Stimulated activated effector memory CD8-positive, alpha-beta T cell treated with anti-CD3 and anti-CD28 coated beads, Interleukin-12 subunit alpha, Interleukin-12 subunit beta, amount 100 ng/mL, for 72 hours (primary cell): Measurements from ENCODE around the gene ZDHHC11B.
A peak's percentile ranks its signal among the peaks of the same experiment; 100 is the strongest.
"Not testable (repeated sequence)": the region's sequence is repeated elsewhere in the genome, so short reads cannot be mapped to it uniquely, and the experiment has no call there.

ENCODE experiments used
- ATAC-seq: fragments of 150-1000 bp; cut with Tn5 transposase; 2 replicates; pipeline ENCODE4 v1.10.0; 2021
- DNase-seq, 2 donors: peaks; one replicate each; pipeline ENCODE4 v3.0.0; 2021 to 2022; ENCODE audit warnings: low spot score in 2 of 2
- H3K27ac Mint-ChIP-seq: one replicate; pipeline ENCODE4 v1.8.0; 2022; ENCODE audit warnings: mild to moderate bottlenecking, mixed read lengths
- H3K36me3 Mint-ChIP-seq: one replicate; pipeline ENCODE4 v1.8.0; 2022; ENCODE audit warnings: mild to moderate bottlenecking, mixed read lengths
- H3K4me1 Mint-ChIP-seq: one replicate; pipeline ENCODE4 v1.8.0; 2022; ENCODE audit warnings: mixed read lengths
- H3K4me3 Mint-ChIP-seq: one replicate; pipeline ENCODE4 v1.8.0; 2022; ENCODE audit warnings: mild to moderate bottlenecking, mixed read lengths
- H3K9me3 Mint-ChIP-seq: one replicate; pipeline ENCODE4 v1.8.0; 2022; ENCODE audit warnings: mixed read lengths

Gene ZDHHC11B

DNA sequence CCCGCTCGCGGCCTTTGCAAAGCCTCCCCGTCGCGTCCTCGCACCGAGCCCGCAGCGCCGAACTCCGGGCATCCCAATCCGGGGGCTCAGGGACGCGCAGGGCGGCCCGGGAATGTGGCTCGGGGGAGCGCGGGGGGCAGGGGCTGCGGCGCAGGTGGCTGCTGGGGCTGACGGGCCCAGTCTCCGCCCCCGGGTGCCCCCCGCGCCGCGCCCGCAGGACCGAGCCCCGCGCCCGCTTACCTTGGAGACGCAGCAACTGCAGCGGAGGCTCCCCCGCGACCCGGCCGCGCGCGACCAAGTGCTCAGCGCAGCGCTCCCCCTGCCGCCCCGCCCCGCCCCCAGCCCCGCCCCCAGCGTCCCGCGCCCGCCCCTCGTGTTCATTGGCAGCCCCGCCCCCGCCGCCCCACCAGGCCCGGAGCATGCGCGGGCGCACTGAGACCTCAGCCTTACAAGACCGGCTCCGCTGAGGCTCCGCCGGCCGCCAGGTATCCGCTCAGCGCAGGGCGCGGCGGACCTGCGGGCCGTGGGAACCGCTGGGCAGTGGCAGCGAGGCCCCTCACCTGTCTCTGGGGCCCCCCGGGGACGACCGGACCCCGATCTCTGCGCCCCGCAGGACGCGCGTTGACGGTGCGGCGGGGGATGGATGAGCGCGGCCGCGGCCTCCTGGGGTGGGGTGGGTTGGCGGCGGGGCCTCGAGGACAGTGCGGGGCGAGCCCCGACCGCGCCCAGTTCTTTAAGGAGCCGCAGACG is at the start of gene ZDHHC11B:
Gene ZDHHC11B (minus strand): TSS at position 302 of the 750 bp plus-strand sequence. CDS start 17,810 bp downstream, outside the sequence.
- H3K4me1 Mint-ChIP-seq, H3K9me3 Mint-ChIP-seq, H3K27ac Mint-ChIP-seq: not testable (repeated sequence)

DNA sequence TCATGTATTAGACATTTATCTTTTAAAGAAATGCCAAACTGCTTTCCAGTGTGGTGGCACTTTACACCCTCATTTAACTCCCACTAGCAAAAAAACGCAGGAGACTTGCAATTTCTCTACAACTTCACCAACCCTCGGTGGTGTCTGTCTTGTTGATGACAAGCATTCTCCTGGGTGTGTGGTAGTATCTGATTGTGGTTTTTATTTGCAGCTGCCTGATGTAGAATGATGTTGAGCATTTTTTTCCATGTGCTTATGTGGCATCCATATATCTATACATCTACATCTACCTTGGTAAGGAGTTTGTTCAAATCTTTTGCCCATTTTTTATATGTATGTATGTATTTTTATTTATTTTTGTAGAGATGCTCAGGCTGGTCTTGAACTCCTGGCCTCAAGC is 49.5 kb upstream of the ZDHHC11B start:
- H3K36me3 Mint-ChIP-seq, H3K27ac Mint-ChIP-seq, H3K4me1 Mint-ChIP-seq, ATAC-seq, H3K4me3 Mint-ChIP-seq, H3K9me3 Mint-ChIP-seq: not testable (repeated sequence)
- peak in 1 of 2 donors; percentile 8 for DNase-seq

More for the DNA sequence above, at the start of gene ZDHHC11B:
- H3K4me3 Mint-ChIP-seq = peak within 1 kb of the TSS; percentile 68
- H3K36me3 Mint-ChIP-seq = not testable (repeated sequence)
- peak; percentile 83 for ATAC-seq
- peak; percentile 79 to 91 for DNase-seq

DNA sequence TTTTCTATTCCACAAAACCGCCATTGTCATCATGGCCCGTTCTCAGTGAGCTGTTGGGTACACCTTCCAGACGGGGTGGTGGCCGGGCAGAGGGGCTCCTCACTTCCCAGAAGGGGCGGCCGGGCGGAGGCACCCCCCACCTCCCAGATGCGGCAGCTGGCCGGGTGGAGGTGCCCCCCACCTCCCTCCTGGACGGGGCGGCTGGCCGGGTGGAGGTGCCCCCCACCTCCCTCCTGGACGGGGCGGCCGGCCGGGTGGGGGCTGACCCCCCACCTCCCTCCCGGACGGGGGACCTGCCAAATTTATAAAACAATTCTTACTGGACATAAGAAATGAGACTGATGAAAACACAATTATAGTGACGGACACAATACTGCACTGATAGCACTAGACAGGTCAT is 43.7 kb upstream of the ZDHHC11B start:
- not testable (repeated sequence) for H3K36me3 Mint-ChIP-seq, H3K27ac Mint-ChIP-seq, H3K9me3 Mint-ChIP-seq, H3K4me1 Mint-ChIP-seq, ATAC-seq, H3K4me3 Mint-ChIP-seq
- DNase-seq = peak in 1 of 2 donors; percentile 2

GRCh38 chr5:825544-825943 is 41.0 kb upstream of the ZDHHC11B start:
- not testable (repeated sequence) for H3K9me3 Mint-ChIP-seq, H3K4me1 Mint-ChIP-seq, H3K4me3 Mint-ChIP-seq, H3K36me3 Mint-ChIP-seq, H3K27ac Mint-ChIP-seq, DNase-seq
- ATAC-seq = peak; percentile 40

DNA sequence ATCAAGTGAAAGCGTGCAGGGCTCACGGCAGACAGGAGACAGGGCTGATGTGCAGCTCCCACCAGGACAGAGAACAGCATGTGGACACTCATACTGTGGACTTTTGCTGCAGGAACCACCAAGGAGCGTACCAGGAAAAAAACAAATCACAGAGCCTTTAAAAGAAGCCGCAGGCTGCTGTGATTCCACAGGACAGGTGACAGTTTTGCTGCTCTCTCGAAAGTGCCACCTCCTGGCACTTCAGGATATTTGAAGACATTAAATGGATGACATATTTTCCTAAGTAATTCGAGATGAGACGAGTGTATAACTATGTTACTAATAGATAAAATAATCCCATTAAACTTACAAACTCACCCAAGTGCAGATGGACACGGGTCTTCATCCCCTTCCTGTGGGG is 37.0 kb upstream of the ZDHHC11B start:
- Mint-ChIP-seq H3K9me3 (no peaks in the 10 kb centered on the region), H3K4me3 (no peak overlapping the region), H3K4me1 (no peaks in the 10 kb centered on the region), H3K27ac (no peak overlapping the region), H3K36me3 (no peaks in the 10 kb centered on the region)
- DNase-seq (no peak), ATAC-seq (no peak)

DNA sequence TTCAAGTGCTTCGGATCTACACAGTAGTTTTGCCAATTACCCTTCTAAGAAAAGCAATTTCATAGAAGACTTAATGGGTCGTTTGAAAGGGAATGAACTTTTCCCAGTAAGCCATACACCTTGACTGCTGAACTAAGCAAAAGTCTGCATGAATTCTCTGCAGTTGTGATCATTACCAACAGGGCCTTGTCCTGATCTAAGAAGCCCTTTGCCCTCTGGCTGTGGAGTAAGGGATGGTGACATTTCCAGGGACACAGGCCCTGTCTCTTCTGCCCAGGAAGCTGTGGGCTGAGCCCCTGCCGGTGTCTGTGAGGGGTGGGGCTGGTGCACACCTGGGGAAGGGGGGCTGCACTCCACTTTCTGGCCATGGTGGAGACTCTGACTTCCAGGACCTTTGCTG is 35.7 kb upstream of the ZDHHC11B start:
- ATAC-seq = no peak
- Mint-ChIP-seq H3K4me3 (no peak overlapping the region), H3K4me1 (no peaks in the 10 kb centered on the region), H3K36me3 (no peaks in the 10 kb centered on the region), H3K9me3 (no peaks in the 10 kb centered on the region), H3K27ac (no peak overlapping the region)
- DNase-seq = no peak

DNA sequence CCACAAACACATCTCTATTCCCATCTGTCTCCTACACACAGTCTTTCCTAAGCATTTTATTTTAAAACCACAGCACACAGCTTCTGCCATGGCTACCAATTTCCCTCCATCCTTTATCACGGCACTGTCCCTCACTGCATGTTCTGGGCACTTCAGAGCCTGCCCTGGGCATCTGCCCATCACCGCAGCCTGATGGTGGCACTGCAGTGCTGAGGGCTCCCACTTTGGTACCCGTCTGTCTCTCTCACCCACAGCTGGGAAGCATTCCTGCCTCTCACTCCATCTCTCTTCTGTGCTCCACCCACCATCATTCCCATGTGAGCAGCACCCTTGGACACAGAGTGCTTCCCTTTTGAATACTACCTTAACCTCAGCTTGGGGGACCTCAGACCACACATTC is 34.5 kb upstream of the ZDHHC11B start:
- H3K4me3 Mint-ChIP-seq = no peak overlapping the region
- H3K9me3 Mint-ChIP-seq = no peaks in the 10 kb centered on the region
- H3K36me3 Mint-ChIP-seq = no peaks in the 10 kb centered on the region
- no peak overlapping the region for H3K27ac Mint-ChIP-seq
- no peaks in the 10 kb centered on the region for H3K4me1 Mint-ChIP-seq
- ATAC-seq (no peak), DNase-seq (no peak)

GRCh38 chr5:816176-816575 is 31.6 kb upstream of the ZDHHC11B start:
- ATAC-seq (no peak), DNase-seq (no peak)
- Mint-ChIP-seq H3K4me3 (no peak overlapping the region), H3K4me1 (no peaks in the 10 kb centered on the region), H3K9me3 (no peaks in the 10 kb centered on the region), H3K27ac (no peak overlapping the region), H3K36me3 (no peaks in the 10 kb centered on the region)

GRCh38 chr5:815449-815848 is 30.9 kb upstream of the ZDHHC11B start:
- H3K36me3 Mint-ChIP-seq = no peaks in the 10 kb centered on the region
- no peaks in the 10 kb centered on the region for H3K9me3 Mint-ChIP-seq
- ATAC-seq (no peak), DNase-seq (no peak)
- no peak overlapping the region for H3K4me3 Mint-ChIP-seq
- H3K27ac Mint-ChIP-seq = no peak overlapping the region
- no peaks in the 10 kb centered on the region for H3K4me1 Mint-ChIP-seq

DNA sequence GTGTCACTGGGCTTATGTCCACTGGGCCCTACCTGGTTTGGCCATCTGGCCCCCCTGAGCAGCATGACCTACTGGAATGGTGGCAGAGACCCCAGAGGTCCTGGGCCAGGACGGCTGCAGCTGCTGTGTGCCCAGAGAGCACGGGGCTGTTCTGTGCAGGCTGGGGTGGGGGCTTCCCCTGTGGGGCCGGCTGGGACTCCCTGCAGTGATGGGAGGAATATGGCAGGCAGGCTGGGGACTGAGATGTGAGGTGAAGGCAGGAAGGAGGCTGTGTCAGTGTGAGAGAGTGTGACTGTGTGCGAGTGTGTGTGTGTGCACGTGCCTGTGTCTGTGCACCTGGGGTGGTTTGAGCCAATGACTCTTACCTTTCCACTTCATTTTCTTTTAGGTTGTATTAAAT is 29.0 kb upstream of the ZDHHC11B start:
- not testable (repeated sequence) for H3K9me3 Mint-ChIP-seq, DNase-seq, H3K27ac Mint-ChIP-seq, H3K4me1 Mint-ChIP-seq, H3K4me3 Mint-ChIP-seq, H3K36me3 Mint-ChIP-seq
- peak; percentile 43 for ATAC-seq

DNA sequence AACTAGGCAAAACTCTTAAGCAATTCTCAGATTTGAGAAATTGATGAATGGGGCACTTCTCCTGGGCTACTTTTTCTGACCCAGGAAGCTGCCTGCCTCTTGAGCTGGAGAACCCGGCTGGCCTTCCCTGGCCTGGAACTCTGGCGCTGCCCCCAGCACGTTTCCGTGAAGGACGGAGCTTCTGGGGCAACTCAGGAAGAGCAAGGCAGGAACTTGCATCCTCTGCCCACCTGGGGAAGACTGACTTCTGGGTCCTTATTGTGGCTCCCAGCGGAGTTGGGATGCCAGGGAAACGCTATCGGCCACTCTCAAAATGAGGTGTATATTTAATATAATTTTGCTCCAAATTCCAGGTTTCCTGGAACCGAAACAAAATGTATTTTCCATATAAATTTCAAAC is 26.9 kb upstream of the ZDHHC11B start:
- not testable (repeated sequence) for H3K36me3 Mint-ChIP-seq, H3K4me3 Mint-ChIP-seq, ATAC-seq, H3K9me3 Mint-ChIP-seq, H3K4me1 Mint-ChIP-seq, H3K27ac Mint-ChIP-seq, DNase-seq

DNA sequence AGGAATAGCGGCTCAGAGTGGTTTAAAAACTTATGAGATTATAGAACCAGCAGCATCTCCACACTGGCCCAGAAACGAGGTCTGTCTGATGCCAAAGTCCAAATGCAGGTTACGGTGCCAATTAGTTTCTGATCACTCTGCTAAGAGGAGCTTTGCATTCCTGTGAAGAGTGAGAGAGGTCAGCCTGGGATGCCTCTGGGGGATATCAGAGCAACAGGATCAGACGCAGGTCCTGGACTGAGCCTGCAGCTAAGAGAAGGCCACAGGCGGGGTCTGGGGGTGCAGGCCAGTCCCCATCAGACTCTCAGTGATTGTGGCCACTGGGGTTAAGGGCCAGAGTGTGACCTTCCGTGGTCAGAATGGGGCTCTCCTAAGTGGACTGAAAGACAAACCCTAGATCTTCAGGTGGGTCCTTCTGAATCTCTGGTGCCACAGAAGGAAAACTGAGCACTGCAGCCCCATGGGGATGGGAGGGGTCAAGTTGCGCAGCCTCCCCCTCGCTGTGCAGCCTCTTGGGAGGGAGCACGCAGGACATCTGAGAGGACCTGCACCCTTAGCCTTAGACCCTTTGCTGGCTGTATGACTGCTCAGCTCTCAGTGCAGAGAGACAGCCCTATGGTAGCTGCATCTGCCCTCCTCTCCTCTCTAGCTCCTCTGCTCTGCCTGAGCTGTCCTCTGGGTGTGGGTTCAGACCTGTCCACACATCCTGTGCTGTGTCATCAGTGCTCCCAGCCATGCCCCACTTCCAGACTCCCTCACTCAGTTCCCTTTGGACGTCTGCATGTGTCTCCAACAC is 23.4 kb upstream of the ZDHHC11B start:
- peaks cover 10% of the 10 kb centered on the region for H3K9me3 Mint-ChIP-seq
- not testable (repeated sequence) for H3K36me3 Mint-ChIP-seq, H3K27ac Mint-ChIP-seq, H3K4me1 Mint-ChIP-seq, H3K4me3 Mint-ChIP-seq, DNase-seq
- peak; percentile 49 for ATAC-seq

DNA sequence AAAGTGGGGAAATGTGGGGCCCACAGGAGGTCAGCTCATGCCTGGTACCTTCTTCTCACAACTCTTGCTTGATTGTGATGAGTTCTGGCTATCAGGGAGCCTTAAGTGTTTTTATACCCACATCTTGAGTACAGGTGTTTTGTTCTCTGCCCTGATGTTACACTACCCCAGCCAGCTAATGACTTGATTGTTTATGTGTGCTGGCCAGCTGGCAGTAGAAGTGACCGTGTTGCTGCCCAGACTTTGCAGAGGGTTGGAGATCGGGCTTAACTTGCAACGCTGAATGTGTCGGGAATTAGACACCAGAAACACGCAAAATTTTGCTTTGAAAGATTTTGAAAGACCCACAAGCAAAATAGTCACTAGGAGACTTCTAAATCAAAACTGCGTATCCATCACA is 16.9 kb upstream of the ZDHHC11B start:
- H3K9me3 Mint-ChIP-seq = peaks cover 10% of the 10 kb centered on the region
- ATAC-seq = no peak
- DNase-seq = no peak
- no peaks in the 10 kb centered on the region for H3K36me3 Mint-ChIP-seq
- H3K27ac Mint-ChIP-seq = no peak overlapping the region
- H3K4me3 Mint-ChIP-seq = no peak overlapping the region
- no peaks in the 10 kb centered on the region for H3K4me1 Mint-ChIP-seq

DNA sequence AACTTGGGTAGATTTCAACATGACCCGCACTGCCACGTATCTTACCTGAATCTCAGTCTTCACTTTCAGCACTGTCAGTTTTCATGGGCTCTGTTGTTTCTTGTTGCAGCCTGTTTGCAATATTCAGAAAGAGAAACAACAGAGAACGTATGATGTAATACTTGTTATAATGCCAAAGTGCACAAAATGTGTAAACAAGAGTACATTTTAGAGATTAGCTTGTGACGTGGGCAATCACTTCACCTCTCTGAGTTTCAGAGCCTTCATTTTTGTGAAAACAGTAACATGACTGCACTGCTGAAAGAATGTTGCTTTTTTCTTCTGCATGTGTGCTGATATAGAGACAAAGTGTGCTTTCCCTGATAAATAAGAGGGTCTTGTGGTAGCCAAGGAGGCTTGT is 16.5 kb upstream of the ZDHHC11B start:
- DNase-seq, H3K4me3 Mint-ChIP-seq, H3K36me3 Mint-ChIP-seq, H3K4me1 Mint-ChIP-seq, H3K27ac Mint-ChIP-seq, ATAC-seq: not testable (repeated sequence)
- H3K9me3 Mint-ChIP-seq = peaks cover 10% of the 10 kb centered on the region

DNA sequence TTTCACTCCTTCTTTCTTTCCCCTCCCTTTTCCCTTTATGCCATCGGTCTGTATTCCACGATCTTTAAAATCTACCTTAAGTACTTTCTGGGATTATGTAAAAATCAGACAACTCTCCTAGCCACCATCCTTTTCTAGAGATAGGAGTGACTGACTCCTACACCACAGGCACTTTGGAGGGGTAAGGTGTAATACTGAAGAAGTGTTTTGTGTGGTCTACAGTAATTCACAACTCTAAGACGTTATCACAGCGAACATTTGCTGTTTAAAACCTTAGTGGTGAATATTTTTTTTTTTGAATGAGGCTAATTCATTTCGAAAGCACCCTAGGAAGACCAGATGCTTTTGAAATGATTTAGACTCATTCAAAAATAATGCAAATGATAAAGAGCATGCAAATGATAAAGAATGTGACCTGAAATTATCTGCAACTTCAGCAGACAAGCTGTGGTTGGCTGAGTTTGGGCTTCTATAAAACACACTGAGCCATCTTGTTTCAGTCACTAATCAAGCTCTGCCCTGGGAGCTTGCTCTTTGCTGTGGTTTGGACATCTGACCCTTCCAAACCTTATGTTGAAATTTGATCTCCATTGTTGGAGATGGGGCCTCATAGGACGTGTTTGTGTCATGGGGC is 14.1 kb upstream of the ZDHHC11B start:
- ATAC-seq = peak; percentile 70
- H3K27ac Mint-ChIP-seq, H3K9me3 Mint-ChIP-seq, H3K36me3 Mint-ChIP-seq, H3K4me3 Mint-ChIP-seq, H3K4me1 Mint-ChIP-seq, DNase-seq: not testable (repeated sequence)

- not testable (repeated sequence) for H3K36me3 Mint-ChIP-seq, H3K27ac Mint-ChIP-seq, ATAC-seq, H3K4me3 Mint-ChIP-seq, H3K4me1 Mint-ChIP-seq, DNase-seq, H3K9me3 Mint-ChIP-seq
These were observed 13.5 kb upstream of the ZDHHC11B start for GRCh38 chr5:797986-798385.
